GM18502 (cell line): ENCODE measurements around the gene KMT2C.

Experiments used
- ATAC-seq: cut with Tn5 transposase; IDR thresholded peaks from one replicate; pipeline ENCODE4 v1.9.1; 2021; ENCODE audit warnings: mild to moderate bottlenecking; ENCODE audit not compliant: unreplicated experiment, poor library complexity

KMT2C gene

GRCh38 chr7:152152267-152152666 lies 283.5 kb downstream of the KMT2C start:
- no peak for ATAC-seq

GRCh38 chr7:152149363-152149762 lies 286.4 kb downstream of the KMT2C start:
- ATAC-seq, result no peak

GRCh38 chr7:152148706-152149105 lies 287.1 kb downstream of the KMT2C start:
- ATAC-seq, result no peak

DNA sequence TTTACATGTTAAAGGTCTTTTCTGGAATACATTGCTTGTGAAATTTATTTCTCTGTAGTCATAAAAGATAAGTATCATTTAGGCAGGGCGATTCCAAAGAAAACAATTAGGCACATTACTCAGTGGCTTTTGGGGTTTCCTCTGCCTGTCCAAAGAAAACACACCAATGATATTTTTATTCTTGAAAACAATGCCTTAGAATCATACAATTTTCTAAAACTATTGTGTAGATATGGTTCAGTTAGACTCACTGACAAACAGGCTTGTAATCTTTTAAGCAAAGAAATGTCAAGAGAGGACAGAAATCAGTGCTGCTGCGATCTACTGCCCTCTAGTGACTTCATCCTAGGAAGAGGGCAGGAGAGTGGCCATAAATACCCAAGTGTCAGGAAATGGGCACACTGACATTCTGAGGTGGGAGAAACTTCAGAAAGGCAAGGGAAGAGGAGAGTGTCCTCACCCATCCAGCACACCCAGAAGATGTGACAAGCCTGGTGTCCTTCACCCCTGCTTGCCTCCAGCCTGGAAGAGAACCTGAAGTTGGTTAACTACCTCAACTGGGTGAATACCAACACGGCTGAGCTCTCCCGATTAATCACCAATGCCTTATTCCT lies 289.8 kb downstream of the KMT2C start:
- no peak for ATAC-seq

GRCh38 chr7:152144557-152145245 lies 291.1 kb downstream of the KMT2C start:
- ATAC-seq, result no peak

GRCh38 chr7:152142976-152143595 lies 292.7 kb downstream of the KMT2C start:
- no peak for ATAC-seq

DNA sequence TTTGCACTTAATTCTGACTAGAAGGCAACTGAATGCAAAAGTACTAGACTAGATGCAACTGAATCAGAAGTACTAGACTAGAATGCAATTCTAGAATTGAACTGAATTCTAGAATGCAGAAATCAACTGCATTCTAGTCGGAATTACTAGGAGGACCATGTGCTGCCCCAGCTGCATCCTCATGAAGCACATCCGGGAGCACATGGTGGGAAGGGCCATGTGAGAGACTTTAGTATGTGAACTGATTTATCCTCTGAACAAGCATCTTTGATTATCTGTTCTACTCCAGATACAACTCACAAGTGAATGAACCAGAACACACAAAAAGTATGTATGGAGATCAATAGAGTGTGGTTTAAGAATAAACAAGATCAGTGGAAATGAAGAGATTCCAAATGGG lies 295.2 kb downstream of the KMT2C start:
- no peak for ATAC-seq

GRCh38 chr7:152140067-152140466 lies 295.7 kb downstream of the KMT2C start:
- ATAC-seq, result no peak

DNA sequence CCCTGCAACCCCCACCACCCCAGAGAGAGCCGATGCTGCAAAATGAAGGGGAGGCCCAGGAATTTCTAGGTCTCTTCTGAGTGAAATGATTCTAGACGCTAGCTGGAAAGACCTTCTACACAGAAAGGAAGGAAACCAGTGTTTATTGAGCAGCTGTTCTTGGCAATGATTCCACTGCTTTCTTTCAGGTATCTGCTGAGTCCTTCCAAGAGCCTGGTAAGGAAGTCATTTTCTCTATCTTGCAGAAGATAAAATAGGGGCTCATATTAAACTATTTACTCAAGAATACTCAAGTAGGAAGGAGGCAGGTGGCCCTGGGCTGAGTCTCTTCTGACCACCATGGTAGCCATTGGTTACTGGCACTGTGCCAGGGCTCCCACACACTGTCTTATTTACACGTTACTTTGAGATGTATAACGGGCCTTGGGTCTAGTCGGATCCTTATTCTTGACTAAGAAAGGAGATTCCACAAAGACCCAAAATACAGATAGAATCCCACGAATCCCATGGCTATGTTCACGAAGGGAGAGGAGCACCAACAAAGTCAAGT lies 298.3 kb downstream of the KMT2C start:
- ATAC-seq, result no peak

DNA sequence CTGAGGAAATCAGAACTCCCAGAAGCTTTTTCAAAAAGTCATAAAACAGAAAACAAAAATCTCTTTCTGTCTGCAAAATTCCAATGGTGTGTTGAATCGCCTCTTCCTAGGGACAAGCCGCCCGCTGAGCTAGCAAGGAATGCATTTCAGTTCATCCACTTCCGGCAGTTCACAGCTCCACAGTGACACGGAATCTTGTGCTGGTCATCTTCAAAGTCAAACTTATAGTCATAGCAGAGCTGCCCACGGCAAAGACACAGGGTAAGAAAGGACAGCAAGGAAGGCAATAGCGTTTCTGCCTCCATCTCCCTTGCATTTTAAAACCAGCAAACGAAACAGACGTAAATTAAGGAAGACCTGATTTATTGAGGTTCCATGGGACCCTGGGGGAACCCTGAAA lies 299.1 kb downstream of the KMT2C start:
- ATAC-seq, result no peak

DNA sequence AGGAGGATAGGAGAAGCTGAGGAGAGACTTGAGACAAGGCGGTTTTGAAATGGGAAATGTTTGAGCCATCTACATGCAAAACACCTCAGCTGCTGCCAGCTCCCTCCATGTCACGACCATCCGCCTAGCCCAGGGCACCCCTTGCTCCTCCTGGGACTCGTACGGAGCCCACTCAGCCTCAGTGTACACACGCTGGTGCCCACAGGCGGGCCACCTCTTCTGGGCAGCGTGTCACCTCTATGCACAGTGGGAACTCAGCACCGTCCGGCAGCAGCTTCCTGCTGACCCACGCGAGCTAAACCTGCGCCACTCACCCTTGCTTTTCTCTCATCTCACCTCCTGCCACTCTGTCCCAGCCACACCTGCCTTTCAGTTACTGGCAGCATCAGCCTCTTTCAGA lies 302.0 kb downstream of the KMT2C start:
- no peak for ATAC-seq

DNA sequence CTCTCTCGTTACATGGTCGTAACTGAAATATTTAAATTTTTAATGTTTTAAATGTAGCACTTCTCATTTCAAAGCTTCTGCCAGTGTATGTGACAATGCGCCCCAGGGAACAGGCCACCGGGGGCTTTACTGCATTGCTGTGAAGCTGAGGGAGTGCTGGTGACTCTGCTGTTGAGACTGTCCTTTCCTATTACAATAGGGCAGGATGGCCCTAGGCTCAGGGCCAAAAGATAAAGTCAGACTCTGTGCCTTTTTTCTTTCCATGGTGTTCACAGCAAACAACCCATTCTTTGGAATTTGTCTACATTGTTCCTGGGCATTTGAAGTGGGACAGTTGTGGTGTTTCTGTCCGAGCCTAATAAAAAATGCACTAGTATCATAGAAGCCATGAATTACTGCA lies 303.0 kb downstream of the KMT2C start:
- no peak for ATAC-seq

DNA sequence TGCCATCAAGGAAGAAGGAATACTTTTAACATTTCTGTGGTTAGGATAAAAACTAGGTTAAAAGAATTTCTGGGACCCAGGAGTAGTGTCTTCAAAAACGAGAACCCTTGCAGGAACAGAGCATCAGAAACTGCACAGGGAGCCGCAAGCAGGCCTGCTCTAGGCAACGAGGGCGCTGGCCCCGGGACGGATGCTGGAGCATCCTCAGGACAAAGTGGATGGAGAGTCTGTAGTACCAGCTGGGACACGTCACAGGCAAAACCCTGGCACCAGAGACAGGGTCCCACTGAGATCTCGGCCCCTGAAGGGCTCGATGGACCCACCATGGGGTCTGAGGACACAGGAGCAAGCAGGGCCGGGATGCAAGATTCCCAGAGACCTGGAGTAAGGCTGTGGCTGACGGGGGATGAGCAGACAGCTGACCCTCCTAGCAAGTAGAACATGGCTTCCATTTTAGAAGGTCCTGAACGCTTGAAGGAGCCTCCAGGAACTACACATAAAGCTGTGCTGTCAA lies 303.8 kb downstream of the KMT2C start:
- ATAC-seq, result no peak

GRCh38 chr7:152130658-152131590 lies 304.9 kb downstream of the KMT2C start:
- no peak for ATAC-seq

GRCh38 chr7:152129682-152130081 lies 306.1 kb downstream of the KMT2C start:
- ATAC-seq, result no peak

DNA sequence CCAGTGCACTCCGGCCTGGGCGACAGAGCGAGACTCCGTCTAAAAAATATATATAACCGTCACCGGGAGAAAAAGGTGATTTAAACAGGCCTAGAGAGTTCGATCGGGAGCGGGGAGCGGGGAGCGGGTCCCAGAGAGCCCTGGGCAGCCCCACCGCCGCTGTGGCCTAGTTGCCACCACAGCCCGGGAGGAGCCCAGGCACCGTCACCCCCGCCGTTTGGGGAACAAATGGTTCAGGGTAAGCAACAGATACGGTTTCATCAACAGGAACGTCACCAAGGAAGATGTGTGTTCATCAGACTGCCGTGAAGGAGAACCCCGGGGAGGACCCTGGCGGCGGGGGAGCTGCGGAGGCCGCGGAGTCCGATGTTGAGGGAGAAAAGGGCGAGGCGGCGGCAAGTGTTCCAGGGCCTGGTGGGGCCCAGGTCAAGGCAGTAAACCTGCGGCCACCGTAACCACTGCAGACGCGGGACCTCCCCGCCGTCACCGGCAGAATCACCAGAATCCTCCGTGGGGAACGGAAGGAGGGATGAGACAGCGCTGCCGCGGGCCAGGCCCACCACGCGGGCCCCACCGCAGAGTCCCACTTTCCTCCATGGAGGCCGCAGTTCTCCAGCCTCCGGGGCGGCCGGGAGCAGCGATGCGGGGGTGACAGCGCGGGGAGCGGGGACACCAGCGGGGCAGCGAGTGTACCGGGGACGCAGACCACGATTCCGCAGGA lies 306.9 kb downstream of the KMT2C start:
- ATAC-seq, result no peak

GRCh38 chr7:152128252-152128651 lies 307.6 kb downstream of the KMT2C start:
- no peak for ATAC-seq

DNA sequence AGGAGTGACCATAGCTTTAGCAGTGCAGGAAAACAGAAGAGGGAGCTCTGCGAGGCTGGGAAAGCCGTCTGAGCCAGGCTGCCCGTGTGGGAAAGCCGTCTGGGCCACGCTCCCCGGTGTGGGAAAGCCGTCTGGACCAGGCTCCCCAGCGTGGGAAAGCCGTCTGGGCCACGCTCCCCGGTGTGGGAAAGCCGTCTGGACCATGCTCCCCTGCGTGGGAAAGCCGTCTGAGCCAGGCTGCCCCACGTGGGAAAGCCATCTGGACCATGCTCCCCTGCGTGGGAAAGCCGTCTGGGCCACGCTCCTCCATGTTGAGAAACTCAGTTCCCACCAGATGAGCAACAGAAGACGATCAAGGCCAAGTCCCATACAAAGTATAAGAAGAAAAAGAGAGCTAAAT lies 308.6 kb downstream of the KMT2C start:
- ATAC-seq, result no peak

DNA sequence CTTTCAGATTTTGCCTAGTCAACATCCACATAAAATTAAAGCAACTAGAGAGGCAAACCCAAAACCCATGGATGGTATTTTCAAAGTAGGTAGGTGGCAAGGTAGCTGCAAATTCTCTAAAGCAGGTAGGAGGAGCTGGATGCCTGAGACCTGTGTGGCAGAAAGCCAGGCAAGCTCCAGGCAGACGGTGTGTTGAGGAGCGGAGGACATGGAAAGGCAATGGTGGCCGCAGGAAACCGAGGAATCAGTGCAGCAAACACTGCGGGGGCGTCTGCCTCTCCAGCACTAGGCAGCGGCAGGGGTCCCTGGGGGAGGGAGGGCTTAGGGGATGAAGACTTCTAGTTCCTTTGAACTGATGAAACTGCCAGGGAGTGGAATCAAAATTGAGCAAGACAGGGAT lies 309.1 kb downstream of the KMT2C start:
- no peak for ATAC-seq

DNA sequence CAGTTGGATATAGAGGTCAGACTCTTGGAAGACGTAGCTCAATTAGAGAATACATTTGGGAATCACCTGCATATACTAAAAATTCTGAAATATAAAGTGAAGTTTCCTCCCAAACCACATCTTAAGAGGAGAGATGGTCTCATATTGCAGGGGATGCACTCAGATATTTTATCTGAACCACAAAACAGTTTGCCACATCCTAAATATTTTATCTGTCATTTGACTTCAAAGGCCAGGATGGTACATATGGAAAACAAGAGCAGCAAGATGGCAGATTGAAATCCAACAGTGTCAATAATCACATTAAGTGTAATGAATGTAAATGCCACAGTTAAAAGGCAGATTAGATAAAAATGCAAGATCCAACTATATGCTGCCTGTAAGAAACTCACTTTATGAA lies 313.3 kb downstream of the KMT2C start:
- no peak for ATAC-seq
